ENCODE results near the gene PMM1.
A peak's percentile ranks its signal among the peaks of the same experiment; 100 is the strongest.

PMM1 gene

GRCh38 chr22:41537203-41537602 lies 52.4 kb downstream of the PMM1 start:
- DNase-seq (ENCODE audit: low read depth) = no peak

GRCh38 chr22:41535244-41535643 lies 54.4 kb downstream of the PMM1 start:
- DNase-seq (ENCODE audit: low read depth) = no peak

GRCh38 chr22:41534219-41534618 lies 55.4 kb downstream of the PMM1 start:
- DNase-seq (ENCODE audit: low read depth) = no peak

GRCh38 chr22:41532908-41533825 lies 56.5 kb downstream of the PMM1 start:
- peak; percentile 42 for DNase-seq (ENCODE audit: low read depth)

GRCh38 chr22:41531715-41532477 lies 57.7 kb downstream of the PMM1 start:
- no peak for DNase-seq (ENCODE audit: low read depth)

GRCh38 chr22:41530890-41531714 lies 58.5 kb downstream of the PMM1 start:
- DNase-seq (ENCODE audit: low read depth) = no peak

GRCh38 chr22:41528938-41529561 lies 60.6 kb downstream of the PMM1 start:
- DNase-seq (ENCODE audit: low read depth) = no peak

- DNase-seq (ENCODE audit: low read depth) = no peak
Measured at GRCh38 chr22:41528132-41528766, 61.4 kb downstream of the PMM1 start.

Measured in stimulated activated CD8-positive, alpha-beta memory T cell treated with anti-CD3 and anti-CD28 coated beads, Interleukin-15, amount 100 ng/mL, for 1 hour (primary cell).